GM12878 (cell line): ENCODE results near the gene MAP3K10. TPM values are rescaled to one million over a fixed set of nuclear protein-coding genes. Genes with fewer than 3 reads are reported as not detected.

Source experiments
- ATAC-seq: fragments of 200-7000 bp; cut with Tn5 transposase; 3 replicates; pipeline ENCODE4 v1.9.1; 2020; ENCODE audit warnings: mild to moderate bottlenecking, moderate library complexity
- BruUV-seq: library from RNA; stranded (reverse); fragments of 400-500 nt; replicated peaks from 2 replicates; lab custom pipeline; 2021; lab: Mats Ljungman, UMichigan
- CTCF ChIA-PET: fragments of 300-600 bp; sonication (Branson Sonifier 250); formaldehyde crosslinking; extraction: SDS; loops from one replicate; lab custom pipeline; 2021; ENCODE audit warnings: inconsistent platforms; lab: Yijun Ruan, JAX
- POLR2A ChIA-PET: fragments of 350-600 bp; formaldehyde crosslinking; extraction: SDS; loops from one replicate; lab custom pipeline; 2021; ENCODE audit warnings: inconsistent platforms; lab: Charles Lee
- RAD21 ChIA-PET: fragments of 300-600 bp; sonication (Branson Sonifier 250); formaldehyde crosslinking; loops from one replicate; lab custom pipeline; 2023; ENCODE audit warnings: antibody characterized with exemption; ENCODE audit not compliant: unreplicated experiment; lab: Charles Lee
- SMC1A ChIA-PET: fragments of 300-600 bp; sonication (Branson Sonifier 250); formaldehyde crosslinking; loops from one replicate; lab custom pipeline; 2023; ENCODE audit not compliant: unreplicated experiment, uncharacterized antibody; lab: Charles Lee
- DNase-seq: peaks from one replicate; pipeline ENCODE4 v3.0.0-alpha.2; 2011; ENCODE audit warnings: low read depth, low spot score
- FAIRE-seq: peaks from 3 replicates; lab custom pipeline; 2011; peaks lifted over from hg19 to GRCh38; lab: Jason Lieb, UNC
- H2AFZ ChIP-seq: 2 replicates; pipeline ENCODE4 v1.6.0; 2011; ENCODE audit warnings: low read depth, low read length, control low read depth; ENCODE audit not compliant: control insufficient read depth
- H3K27ac ChIP-seq: 2 replicates; pipeline ENCODE4 v1.5.1; 2011; ENCODE audit warnings: control low read depth; ENCODE audit not compliant: control insufficient read depth, insufficient read depth
- H3K27me3 ChIP-seq, 2 experiments: replicated peaks in 1 of 2; 2 replicates each; pipeline versions ENCODE4 v1.6.0 to v1.6.1; 2011; ENCODE audit warnings: low read length in 1 of 2; ENCODE audit not compliant: control insufficient read depth in 2 of 2, insufficient read depth in 2 of 2
- H3K36me3 ChIP-seq, 2 experiments: 2 replicates each; pipeline ENCODE4 v1.5.1; 2011; ENCODE audit warnings: low read length in 1 of 2; ENCODE audit not compliant: control insufficient read depth in 2 of 2, insufficient read depth in 2 of 2
- H3K4me1 ChIP-seq: 2 replicates; pipeline ENCODE4 v1.6.1; 2011; ENCODE audit warnings: mild to moderate bottlenecking, low read length, moderate library complexity, mixed read lengths; ENCODE audit not compliant: control insufficient read depth, insufficient read depth
- H3K4me2 ChIP-seq: 2 replicates; pipeline ENCODE4 v1.6.0; 2011; ENCODE audit warnings: control low read depth; ENCODE audit not compliant: control insufficient read depth, insufficient read depth
- H3K4me3 ChIP-seq: fragments of 200-600 bp; sonication (generic); 2 replicates; pipeline ENCODE4 v1.5.1; 2016
- H3K79me2 ChIP-seq: 2 replicates; pipeline ENCODE4 v1.6.0; 2011; ENCODE audit warnings: low read length; ENCODE audit not compliant: control insufficient read depth, insufficient read depth
- H3K9ac ChIP-seq: 2 replicates; pipeline ENCODE4 v1.8.0; 2011; ENCODE audit warnings: low read length, control low read depth, mixed read lengths; ENCODE audit not compliant: control insufficient read depth, insufficient read depth
- H3K9me3 ChIP-seq: replicated peaks from 3 replicates; pipeline ENCODE4 v1.5.1; 2011; ENCODE audit warnings: mild to moderate bottlenecking, low read length; ENCODE audit not compliant: control insufficient read depth, insufficient read depth
- H4K20me1 ChIP-seq: 2 replicates; pipeline ENCODE4 v1.6.0; 2011; ENCODE audit not compliant: control insufficient read depth, insufficient read depth
- BRCA1 ChIP-seq: IDR thresholded peaks from 2 replicates; pipeline ENCODE4 v1.6.1; 2011; ENCODE audit warnings: low read depth, low read length, improper control_type of control experiment
- CREB1 ChIP-seq: IDR thresholded peaks from 2 replicates; pipeline ENCODE4 v1.6.1; 2012; ENCODE audit warnings: low read depth, mild to moderate bottlenecking, inconsistent platforms
- FOS ChIP-seq: IDR thresholded peaks from 3 replicates; pipeline ENCODE4 v1.6.1; 2011; ENCODE audit warnings: borderline replicate concordance; ENCODE audit not compliant: insufficient read length; ENCODE audit errors: extremely low read depth
- IRF5 ChIP-seq: fragments of 450-650 bp; IDR thresholded peaks from 2 replicates; pipeline ENCODE4 v1.6.1; 2017; ENCODE audit warnings: borderline replicate concordance
- NKRF ChIP-seq: fragments of 450-650 bp; conservative IDR thresholded peaks from 2 replicates; pipeline ENCODE4 v1.6.1; 2017; ENCODE audit warnings: mild to moderate bottlenecking, moderate library complexity
- PBX3 ChIP-seq: IDR thresholded peaks from 2 replicates; pipeline ENCODE4 v1.6.1; 2011; ENCODE audit warnings: mild to moderate bottlenecking, low read depth, low read length, moderate library complexity; ENCODE audit not compliant: insufficient replicate concordance
- RUNX3 ChIP-seq: IDR thresholded peaks from 2 replicates; pipeline ENCODE4 v1.6.1; 2012; ENCODE audit warnings: low read length, inconsistent platforms
- SMC3 ChIP-seq: IDR thresholded peaks from 2 replicates; pipeline ENCODE4 v1.6.1; 2011; ENCODE audit warnings: low read length, improper control_type of control experiment, borderline replicate concordance
- SPI1 ChIP-seq: IDR thresholded peaks from 2 replicates; pipeline ENCODE4 v1.6.1; 2011; ENCODE audit warnings: low read depth, mild to moderate bottlenecking, low read length, moderate library complexity, borderline replicate concordance; ENCODE audit not compliant: insufficient read depth
- TARDBP ChIP-seq: IDR thresholded peaks from 2 replicates; pipeline ENCODE4 v1.6.1; 2016; ENCODE audit warnings: borderline replicate concordance
- ZNF274 ChIP-seq: IDR thresholded peaks from one replicate; pipeline ENCODE4 v1.8.0; 2011; ENCODE audit not compliant: insufficient read length, insufficient read depth
- WGBS: methylation state at CpG from one replicate; pipeline ENCODE4 v1.1.6; 2016; ENCODE audit warnings: low lambda C conversion rate; ENCODE audit not compliant: insufficient replicate concordance, insufficient coverage; ENCODE audit errors: missing lambda C conversion rate; 5-methylcytosine and 5-hydroxymethylcytosine counted together
- in situ Hi-C: fragments of 300-500 bp; cut with MboI; formaldehyde crosslinking; loops from 9 replicates; pipeline ENCODE4 v1.14.3; 2018; ENCODE audit warnings: mixed read lengths
- intact Hi-C: fragments of 100-400 bp; cut with micrococcal nuclease; formaldehyde crosslinking; loops from one replicate; pipeline ENCODE4 v1.14.2; 2022; ENCODE audit not compliant: unreplicated experiment
- polyA plus RNA-seq, 11 experiments: library from polyadenylated mRNA; depleted of rRNA in 4 of 11; unstranded in 6 of 11; stranded (reverse) in 5 of 11; fragments of >200 nt; fragmentation: Nextera tagmentation in 4 of 11; fragmentation: Illumina TruSeq in 1 of 11; extraction: Ambion mirVana in 4 of 11; extraction: Trizol in 1 of 11; gene quantifications; 1 replicate in 1 of 11; 2 replicates in 10 of 11; pipeline versions ENCODE4 v1.2.1 to v1.2.3, GENCODE V29; 2011 to 2016; ENCODE audit warnings: inconsistent platforms in 2 of 11, missing spikeins in 2 of 11, low read depth in 1 of 11
- total RNA-seq, 4 experiments: library from RNA; depleted of rRNA in 3 of 4; stranded (reverse); fragments of >200 nt in 3 of 4; fragmentation: Illumina TruSeq in 1 of 4; extraction: Trizol in 1 of 4; gene quantifications; 2 replicates each; pipeline versions ENCODE4 v1.2.1 to v1.2.3, GENCODE V29; 2013 to 2021

MAP3K10 gene
- total and polyA plus RNA-seq, 10 of the 15 experiments (the other 5 are each of a cell fraction or from before 2014, with no cell fraction given) = 0.11 to 16.6 (median 2.6) TPM

- H3K4me3 ChIP-seq = no peak overlapping the region
- H4K20me1 ChIP-seq = no peaks in the 10 kb centered on the region
- H3K79me2 ChIP-seq = peaks cover 2% of the 10 kb centered on the region; the same call in 1 of the 2 replicates
- RAD21 ChIA-PET = no interaction called here
- POLR2A ChIA-PET = interaction anchor here (0.6 kb wide), 1 partner anchor 330 kb away, joined by 3 read pairs; no protein-coding TSS in a partner anchor
- ATAC-seq = no peak
- no peak overlapping the region for H2AFZ ChIP-seq
- TF ChIP-seq ZNF274 = no peak
- no peak for TF ChIP-seq RUNX3
- no peak for TF ChIP-seq NKRF
- TF ChIP-seq CREB1 = no peak
- TF ChIP-seq SMC3 = no peak
- no peak for TF ChIP-seq TARDBP
- TF ChIP-seq FOS = no peak
- TF ChIP-seq IRF5 = no peak
- TF ChIP-seq SPI1 = no peak
- TF ChIP-seq BRCA1 = no peak
- no peak for TF ChIP-seq PBX3
- no peak for DNase-seq
- no peaks in the 10 kb centered on the region for H3K9me3 ChIP-seq
- CTCF ChIA-PET = no interaction called here
- H3K4me2 ChIP-seq = no peak overlapping the region
- H3K4me1 ChIP-seq = no peaks in the 10 kb centered on the region
- in situ Hi-C loops (no loop called here), intact Hi-C loops (no loop called here)
- BruUV-seq = no TSS peak
- no peak overlapping the region for H3K9ac ChIP-seq
- H3K36me3 ChIP-seq = peaks cover 31 to 32% of the 10 kb centered on the region in 2 experiments; a peak in 3 of 4 replicates
- no peak for FAIRE-seq
- SMC1A ChIA-PET = interaction anchor here (0.5 kb wide), 1 partner anchor 986 kb away, joined by 3 read pairs; no protein-coding TSS in a partner anchor
- no peaks in the 10 kb centered on the region for H3K27me3 ChIP-seq
- H3K27ac ChIP-seq = no peak overlapping the region
- WGBS = 100% methylated on average over 4 of the region's 4 CpGs
Measured at GRCh38 chr19:40251991-40252390, 60.8 kb downstream of the MAP3K10 start.
